Epithelial cell of proximal tubule (primary cell): Measurements from ENCODE around the gene RBM34. TPM values are rescaled to one million over a fixed set of nuclear protein-coding genes. Genes with fewer than 3 reads are reported as not detected.
A peak's percentile ranks its signal among the peaks of the same experiment; 100 is the strongest.

Experiments
- DNase-seq: peaks from one replicate; pipeline ENCODE4 v3.0.0-alpha.2; 2011; ENCODE audit warnings: low read depth
- H3K4me3 ChIP-seq: 2 replicates; pipeline ENCODE4 v1.5.1; 2011; ENCODE audit warnings: low read depth, mild to moderate bottlenecking, low read length
- CTCF ChIP-seq: conservative IDR thresholded peaks from 2 replicates; pipeline ENCODE4 v1.5.1; 2012; ENCODE audit warnings: low read depth, mild to moderate bottlenecking, low read length
- total RNA-seq: library from RNA; depleted of rRNA; stranded (reverse); fragments of >200 nt; gene quantifications from 2 replicates; pipeline ENCODE4 v1.2.3, GENCODE V29; 2015

RBM34 gene
- total RNA-seq, 1 donor from 2014 or later, result 87.2 TPM

GRCh38 chr1:235128456-235129328, 32.4 kb downstream of the RBM34 start, which contains the start of gene TOMM20:
Gene TOMM20 (minus strand): TSS chr1:235128837. CDS start chr1:235128715, 122 bp downstream.
- DNase-seq, result peak; percentile 74

GRCh38 chr1:235127732-235128455, 33.2 kb downstream of the RBM34 start:
- TF ChIP-seq CTCF, result no peak
- DNase-seq, result no peak
- peak overlapping the region; percentile 96 for H3K4me3 ChIP-seq

More at GRCh38 chr1:235128456-235129328, 32.4 kb downstream of the RBM34 start, which contains the start of gene TOMM20:
- H3K4me3 ChIP-seq, result peak within 1 kb of the TSS; percentile 96
- TF ChIP-seq CTCF, result peak; percentile 8

DNA sequence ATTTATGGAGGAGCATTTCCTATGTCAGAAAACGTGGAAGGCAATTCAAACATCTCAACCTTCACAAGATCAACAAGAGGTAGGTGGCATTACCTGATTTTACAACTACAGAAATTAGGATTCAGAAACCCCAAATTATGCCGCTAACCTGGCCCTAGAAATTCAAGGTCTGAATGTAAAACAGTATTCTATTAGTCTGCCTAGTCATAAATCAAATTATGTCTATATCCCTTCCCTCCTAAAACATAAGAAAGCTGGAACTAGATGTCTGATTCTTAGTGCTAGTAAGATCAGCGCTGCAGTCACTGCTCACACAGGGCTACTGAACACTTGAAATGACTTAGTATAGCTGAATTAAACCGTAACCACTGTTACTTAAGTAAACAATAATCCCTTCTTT, 33.8 kb downstream of the RBM34 start:
- peak overlapping the region; percentile 96 for H3K4me3 ChIP-seq
- DNase-seq, result no peak
- TF ChIP-seq CTCF, result no peak

- no peak overlapping the region for H3K4me3 ChIP-seq
- no peak for TF ChIP-seq CTCF
- DNase-seq, result no peak
Measured at GRCh38 chr1:235124665-235125064, 36.4 kb downstream of the RBM34 start.

- no peak for TF ChIP-seq CTCF
- no peak overlapping the region for H3K4me3 ChIP-seq
- DNase-seq, result no peak
Measured at GRCh38 chr1:235124111-235124510, 36.9 kb downstream of the RBM34 start.

DNA sequence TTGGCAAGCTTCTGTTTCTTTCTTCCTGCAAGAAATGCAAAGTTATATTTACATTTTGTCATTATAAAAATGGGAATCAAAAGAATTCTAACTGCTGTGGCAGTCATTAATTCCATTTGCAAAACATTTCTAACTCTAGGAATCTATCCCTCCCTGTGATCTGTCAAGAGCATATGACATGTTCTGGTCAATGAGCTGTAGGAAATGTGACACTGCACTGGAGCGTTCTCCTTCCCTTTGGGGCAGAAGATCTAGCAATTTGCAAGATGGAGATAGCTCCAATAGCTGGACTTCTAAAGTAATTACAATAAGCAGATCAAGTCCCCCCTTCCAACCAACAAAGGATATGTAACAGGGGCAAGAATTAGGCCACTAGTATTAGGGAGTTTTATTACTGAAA, 38.7 kb downstream of the RBM34 start:
- H3K4me3 ChIP-seq, result no peak overlapping the region
- no peak for TF ChIP-seq CTCF
- no peak for DNase-seq
